Ishikawa (cell line): ENCODE measurements around the gene C3orf62.

Source experiments
- EP300 ChIP-seq: IDR thresholded peaks from 2 replicates; pipeline ENCODE4 v1.6.1; 2012; ENCODE audit warnings: borderline replicate concordance
- MAX ChIP-seq: IDR thresholded peaks from 2 replicates; pipeline ENCODE4 v1.6.1; 2012
- NFIC ChIP-seq: IDR thresholded peaks from 2 replicates; pipeline ENCODE4 v1.6.1; 2012
- REST ChIP-seq: IDR thresholded peaks from 2 replicates; pipeline ENCODE4 v1.6.1; 2012; ENCODE audit warnings: low read depth, mild to moderate bottlenecking

GRCh38 chr3:49257187-49257586 lies 19.8 kb downstream of the C3orf62 start:
- TF ChIP-seq NFIC (no peak), REST (no peak), EP300 (no peak), MAX (no peak)
